GM13977 (cell line): ENCODE measurements around the gene MARF1.
A peak's percentile ranks its signal among the peaks of the same experiment; 100 is the strongest.
"Not testable (repeated sequence)": the region's sequence is repeated elsewhere in the genome, so short reads cannot be mapped to it uniquely, and the experiment has no call there.

Experiments used
- DNase-seq: peaks from one replicate; pipeline ENCODE4 v3.0.0; 2012; ENCODE audit warnings: low spot score
- CTCF ChIP-seq: IDR thresholded peaks from 2 replicates; pipeline ENCODE4 v1.5.1; 2012; ENCODE audit warnings: mild to moderate bottlenecking, control low read depth; ENCODE audit not compliant: insufficient read depth; ENCODE audit errors: extremely low read depth, missing control alignments
- in situ Hi-C: fragments of 300-500 bp; cut with MboI; formaldehyde crosslinking; loops from one replicate; pipeline ENCODE4 v1.12.0; 2022; ENCODE audit warnings: low sequenced_read_pairs, low pct_unique_long_range_greater_than_20kb, mixed read lengths, inconsistent platforms; ENCODE audit not compliant: unreplicated experiment

The MARF1 gene

GRCh38 chr16:15682105-15682570, 39.2 kb upstream of the MARF1 start:
- in situ Hi-C loops = no loop called here
- peak; percentile 40 for TF ChIP-seq CTCF
- DNase-seq = no peak

- in situ Hi-C loops = no loop called here
- DNase-seq = no peak
Measured at GRCh38 chr16:15677447-15677846, 34.5 kb upstream of the MARF1 start.

GRCh38 chr16:15676506-15676905, 33.6 kb upstream of the MARF1 start:
- TF ChIP-seq CTCF = no peak
- DNase-seq = no peak
- in situ Hi-C loops = no loop called here

More at GRCh38 chr16:15677447-15677846, 34.5 kb upstream of the MARF1 start:
- TF ChIP-seq CTCF = no peak

GRCh38 chr16:15674571-15674970, 31.6 kb upstream of the MARF1 start:
- DNase-seq = no peak
- in situ Hi-C loops = no loop called here
- no peak for TF ChIP-seq CTCF

- no peak for DNase-seq
- in situ Hi-C loops = no loop called here
- no peak for TF ChIP-seq CTCF
Measured at GRCh38 chr16:15672514-15673167, 29.7 kb upstream of the MARF1 start.

GRCh38 chr16:15672127-15672513, 29.2 kb upstream of the MARF1 start:
- DNase-seq, in situ Hi-C loops: not testable (repeated sequence)

- DNase-seq = no peak
- in situ Hi-C loops = no loop called here
- no peak for TF ChIP-seq CTCF
Measured at GRCh38 chr16:15671530-15672117, 28.7 kb upstream of the MARF1 start.
